ENCODE measurements around the gene AR. TPM values are rescaled to one million over a fixed set of nuclear protein-coding genes. Genes with fewer than 3 reads are reported as not detected.

AR gene
- total and polyA plus RNA-seq, 2 of the 4 experiments (the other 2 are of a cell fraction) = 1.5 to 4.7 TPM

- no peaks in the 10 kb centered on the region for H3K27me3 ChIP-seq (ENCODE audit: control insufficient read depth, insufficient read depth, low read length)
- in situ Hi-C loops (cut with MboI; ENCODE audit: low sequenced_read_pairs) = no loop called here
- no TSS peak for BruUV-seq (replicated peaks)
- DNase-seq (no peak), ATAC-seq (ENCODE audit: low read depth) (no peak)
- H2AFZ ChIP-seq (replicated peaks; ENCODE audit: low read length, poor library complexity) = no peak overlapping the region
- H4K5ac ChIP-seq (ENCODE audit: low read depth, low read length) = no peak overlapping the region
- no peak overlapping the region for H3K56ac ChIP-seq (ENCODE audit: extremely low read depth, insufficient read depth, low read length)
- H3K23ac ChIP-seq (ENCODE audit: low read depth, low read length) = no peak overlapping the region
- H4K8ac ChIP-seq (ENCODE audit: low read depth in 2 of 2, low read length in 2 of 2) = no peak overlapping the region
- no peaks in the 10 kb centered on the region for H4K20me1 ChIP-seq (ENCODE audit: insufficient read depth, low read length)
- no peak overlapping the region for H3K9ac ChIP-seq (ENCODE audit: low read depth, low read length)
- H2BK15ac ChIP-seq (ENCODE audit: low read depth, low read length) = no peak overlapping the region
- POLR2A ChIA-PET (ENCODE audit: unreplicated experiment) = no interaction called here
- CTCF ChIA-PET = no interaction called here
- no peak overlapping the region for H4K91ac ChIP-seq (ENCODE audit: insufficient read depth, low read depth, low read length)
- intact Hi-C loops (cut with micrococcal nuclease) = no loop called here
- H3K4me1 ChIP-seq (ENCODE audit: control insufficient read depth, insufficient read depth, low read length) = no peaks in the 10 kb centered on the region
- dilution Hi-C loops (cut with HindIII; ENCODE audit: low sequenced_read_pairs, unreplicated experiment) = no loop called here
- no peaks in the 10 kb centered on the region for H3K36me3 ChIP-seq (ENCODE audit: control insufficient read depth, insufficient read depth, low read length)
- no peaks in the 10 kb centered on the region for H3K79me1 ChIP-seq (ENCODE audit: low read depth in 1 of 2, low read length in 2 of 2)
- no peak for TF ChIP-seq SMC3 (IDR thresholded peaks at IDR 0.05; ENCODE audit: low read depth, low read length)
- TF ChIP-seq MAZ (IDR thresholded peaks at IDR 0.05; ENCODE audit: borderline replicate concordance, low read depth, low read length) = no peak
- no peak for TF ChIP-seq RFX5 (IDR thresholded peaks at IDR 0.05; ENCODE audit: low read depth, low read length)
- TF ChIP-seq RCOR1 (IDR thresholded peaks at IDR 0.05; ENCODE audit: insufficient replicate concordance, low read length) = no peak
- no peak for TF ChIP-seq RAD21 (IDR thresholded peaks at IDR 0.05; ENCODE audit: low read length)
- TF ChIP-seq, protein P1, sequence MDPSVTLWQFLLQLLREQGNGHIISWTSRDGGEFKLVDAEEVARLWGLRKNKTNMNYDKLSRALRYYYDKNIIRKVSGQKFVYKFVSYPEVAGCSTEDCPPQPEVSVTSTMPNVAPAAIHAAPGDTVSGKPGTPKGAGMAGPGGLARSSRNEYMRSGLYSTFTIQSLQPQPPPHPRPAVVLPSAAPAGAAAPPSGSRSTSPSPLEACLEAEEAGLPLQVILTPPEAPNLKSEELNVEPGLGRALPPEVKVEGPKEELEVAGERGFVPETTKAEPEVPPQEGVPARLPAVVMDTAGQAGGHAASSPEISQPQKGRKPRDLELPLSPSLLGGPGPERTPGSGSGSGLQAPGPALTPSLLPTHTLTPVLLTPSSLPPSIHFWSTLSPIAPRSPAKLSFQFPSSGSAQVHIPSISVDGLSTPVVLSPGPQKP (IDR thresholded peaks at IDR 0.05; ENCODE audit: borderline replicate concordance, low read depth, low read length) = no peak
- TF ChIP-seq POLR2A (IDR thresholded peaks at IDR 0.05; ENCODE audit: low read depth, low read length) = no peak
- no peak for TF ChIP-seq BHLHE40 (IDR thresholded peaks at IDR 0.05; ENCODE audit: low read depth, low read length)
- no peak for TF ChIP-seq MAFK (IDR thresholded peaks at IDR 0.05; ENCODE audit: low read depth, low read length)
- no peak for TF ChIP-seq NFE2L2 (IDR thresholded peaks at IDR 0.05; ENCODE audit: low read depth, low read length)
- no peak for TF ChIP-seq CEBPB (IDR thresholded peaks at IDR 0.05; ENCODE audit: low read depth, low read length)
- TF ChIP-seq MXI1 (IDR thresholded peaks at IDR 0.05; ENCODE audit: borderline replicate concordance, low read depth, low read length) = no peak
- TF ChIP-seq FOS (IDR thresholded peaks at IDR 0.05; ENCODE audit: low read depth, low read length) = no peak
- TF ChIP-seq, protein P2, sequence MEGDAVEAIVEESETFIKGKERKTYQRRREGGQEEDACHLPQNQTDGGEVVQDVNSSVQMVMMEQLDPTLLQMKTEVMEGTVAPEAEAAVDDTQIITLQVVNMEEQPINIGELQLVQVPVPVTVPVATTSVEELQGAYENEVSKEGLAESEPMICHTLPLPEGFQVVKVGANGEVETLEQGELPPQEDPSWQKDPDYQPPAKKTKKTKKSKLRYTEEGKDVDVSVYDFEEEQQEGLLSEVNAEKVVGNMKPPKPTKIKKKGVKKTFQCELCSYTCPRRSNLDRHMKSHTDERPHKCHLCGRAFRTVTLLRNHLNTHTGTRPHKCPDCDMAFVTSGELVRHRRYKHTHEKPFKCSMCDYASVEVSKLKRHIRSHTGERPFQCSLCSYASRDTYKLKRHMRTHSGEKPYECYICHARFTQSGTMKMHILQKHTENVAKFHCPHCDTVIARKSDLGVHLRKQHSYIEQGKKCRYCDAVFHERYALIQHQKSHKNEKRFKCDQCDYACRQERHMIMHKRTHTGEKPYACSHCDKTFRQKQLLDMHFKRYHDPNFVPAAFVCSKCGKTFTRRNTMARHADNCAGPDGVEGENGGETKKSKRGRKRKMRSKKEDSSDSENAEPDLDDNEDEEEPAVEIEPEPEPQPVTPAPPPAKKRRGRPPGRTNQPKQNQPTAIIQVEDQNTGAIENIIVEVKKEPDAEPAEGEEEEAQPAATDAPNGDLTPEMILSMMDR (conservative IDR thresholded peaks at IDR 0.05; ENCODE audit: low read depth, low read length) = no peak
- no peak for TF ChIP-seq CHD1 (IDR thresholded peaks at IDR 0.05; ENCODE audit: low read depth, low read length)
- H3K18ac ChIP-seq (ENCODE audit: low read depth, low read length) = no peak overlapping the region
- H3K4me2 ChIP-seq (ENCODE audit: low read depth, low read length) = no peak overlapping the region
- H3K27ac ChIP-seq (ENCODE audit: insufficient read depth, low read length) = no peak overlapping the region
- no CpG with 5 or more reads among the region's 2 CpGs for WGBS, 2 experiments (ENCODE audit: extremely low coverage in 2 of 2, insufficient read length in 1 of 2)
- no peak overlapping the region for H3K4me3 ChIP-seq (ENCODE audit: insufficient read depth, low read depth, low read length)
- peaks cover 3% of the 10 kb centered on the region; the same call in 1 of the 2 replicates for H3K9me3 ChIP-seq (ENCODE audit: control insufficient read depth, insufficient read depth, low read length)
- no peak overlapping the region for H2BK120ac ChIP-seq (ENCODE audit: low read depth, low read length)
- no peak overlapping the region for H2AK5ac ChIP-seq (ENCODE audit: low read depth, low read length)
- H3K9me1 ChIP-seq (ENCODE audit: insufficient read depth, low read length) = no peaks in the 10 kb centered on the region
- H3K4ac ChIP-seq (ENCODE audit: low read depth, low read length) = no peak overlapping the region
- H2AK9ac ChIP-seq (replicated peaks; ENCODE audit: low read depth, low read length, poor library complexity) = no peak overlapping the region
- H3K14ac ChIP-seq (replicated peaks; ENCODE audit: low read depth, low read length) = no peak overlapping the region
- H2BK20ac ChIP-seq (ENCODE audit: low read depth, low read length) = no peak overlapping the region
- no peak overlapping the region for H2BK5ac ChIP-seq (ENCODE audit: low read depth, low read length, poor library complexity, severe bottlenecking)
These were observed 70.2 kb downstream of the AR start for GRCh38 chrX:67613996-67614395.

All from IMR-90 (cell line).